HL-60 (cell line): ENCODE results near the gene IFNL2.

Source experiments
- DNase-seq, 2 experiments: peaks; one replicate each; pipeline ENCODE4 v3.0.0-alpha.2; 2010 to 2020; ENCODE audit warnings: low read depth in 1 of 2, low spot score in 1 of 2
- H3K27ac ChIP-seq: fragments of 250-450 bp; sonication (Bioruptor Pico); replicated peaks from 2 replicates; pipeline ENCODE4 v1.5.1; 2020; ENCODE audit warnings: mild to moderate bottlenecking, moderate library complexity
- H3K27me3 ChIP-seq: fragments of 250-450 bp; sonication (Bioruptor Pico); 2 replicates; pipeline ENCODE4 v1.5.1; 2021; ENCODE audit warnings: mild to moderate bottlenecking, moderate library complexity; ENCODE audit not compliant: insufficient read depth, poor library complexity, severe bottlenecking
- H3K4me3 ChIP-seq: replicated peaks from 2 replicates; pipeline ENCODE4 v1.5.1; 2011; ENCODE audit warnings: mild to moderate bottlenecking, control low read depth, low read length; ENCODE audit not compliant: insufficient read depth
- CTCF ChIP-seq: IDR thresholded peaks from one replicate; pipeline ENCODE4 v1.5.1; 2011; ENCODE audit warnings: low read length, control low read depth, inconsistent platforms; ENCODE audit not compliant: insufficient read depth
- GABPA ChIP-seq: IDR thresholded peaks from 2 replicates; pipeline ENCODE4 v1.6.1; 2012; ENCODE audit warnings: low read depth
- POLR2AphosphoS5 ChIP-seq: IDR thresholded peaks from 2 replicates; pipeline ENCODE4 v1.6.1; 2012; ENCODE audit warnings: low read depth
- REST ChIP-seq: IDR thresholded peaks from 2 replicates; pipeline ENCODE4 v1.6.1; 2012; ENCODE audit warnings: low read depth; ENCODE audit not compliant: insufficient replicate concordance
- SPI1 ChIP-seq: IDR thresholded peaks from 2 replicates; pipeline ENCODE4 v1.6.1; 2012; ENCODE audit warnings: low read depth, mild to moderate bottlenecking, borderline replicate concordance

IFNL2 gene

GRCh38 chr19:39246951-39247669, 21.1 kb upstream of the IFNL2 start:
- Histone ChIP-seq H3K27me3 (peaks cover 7% of the 10 kb centered on the region), H3K27ac (no peak overlapping the region), H3K4me3 (no peak overlapping the region)
- TF ChIP-seq GABPA (no peak), SPI1 (no peak), CTCF (no peak), REST (no peak), POLR2AphosphoS5 (no peak)
- DNase-seq = no peak

GRCh38 chr19:39247701-39248664, 20.2 kb upstream of the IFNL2 start:
- no peak for DNase-seq
- TF ChIP-seq POLR2AphosphoS5 (no peak), CTCF (no peak), GABPA (no peak), SPI1 (no peak), REST (no peak)
- no peak overlapping the region for H3K4me3 ChIP-seq
- H3K27ac ChIP-seq = no peak overlapping the region
- peaks cover 12% of the 10 kb centered on the region for H3K27me3 ChIP-seq

GRCh38 chr19:39248806-39249205, 19.4 kb upstream of the IFNL2 start, which contains the start of gene IFNL4:
Gene IFNL4, minus strand, starts transcription at chr19:39248856.
- DNase-seq = no peak
- Histone ChIP-seq H3K27me3 (peaks cover 12% of the 10 kb centered on the region), H3K27ac (no peak within 1 kb of the TSS), H3K4me3 (no peak within 1 kb of the TSS)
- TF ChIP-seq POLR2AphosphoS5 (no peak), CTCF (no peak), SPI1 (no peak)
